NCI-H2196 (cell line): Measurements from ENCODE around the gene CAV2.

ENCODE experiments used
- DNase-seq: peaks from one replicate; lab custom pipeline; 2025; ENCODE audit not compliant: unreplicated experiment; lab: John Stamatoyannopoulos, UW

CAV2 gene

DNA sequence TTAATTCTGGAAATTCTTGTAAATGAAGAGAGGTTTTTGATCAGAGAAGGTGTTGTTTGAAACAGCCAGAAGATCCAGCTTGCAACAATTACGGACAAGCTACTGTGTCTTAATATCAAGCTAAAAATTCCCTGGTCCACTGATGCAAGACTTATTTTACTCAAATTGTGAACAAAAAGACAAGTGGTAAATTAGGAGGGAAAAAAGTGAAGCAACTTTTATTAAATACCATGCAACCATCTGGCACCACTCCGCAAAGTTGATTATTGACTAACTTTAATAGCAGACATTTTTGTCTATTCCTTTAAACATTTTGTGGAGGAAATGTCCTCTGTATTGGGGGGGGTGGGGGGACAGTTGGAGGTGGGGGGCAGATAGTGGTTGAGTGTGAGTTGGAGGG lies 5.1 kb upstream of the CAV2 start:
- no peak for DNase-seq

DNA sequence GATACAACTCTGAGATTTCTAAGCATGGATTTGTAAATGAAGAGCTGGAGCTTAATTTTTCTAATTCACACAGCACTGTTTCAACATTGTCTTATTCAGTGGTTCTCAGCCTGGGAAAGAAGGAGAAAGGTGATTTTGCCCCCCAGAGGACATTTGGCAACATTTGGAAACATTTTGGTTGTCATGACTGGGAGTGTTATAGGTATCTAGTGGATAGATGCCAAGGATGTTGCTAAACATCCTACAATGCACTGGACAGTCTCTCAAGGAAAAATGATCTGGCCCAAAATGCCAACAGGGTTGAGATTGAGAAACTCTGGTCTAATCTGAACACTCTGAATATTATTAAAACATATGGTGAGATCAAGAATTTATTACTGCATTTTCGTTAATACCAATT lies 3.8 kb upstream of the CAV2 start:
- no peak for DNase-seq

DNA sequence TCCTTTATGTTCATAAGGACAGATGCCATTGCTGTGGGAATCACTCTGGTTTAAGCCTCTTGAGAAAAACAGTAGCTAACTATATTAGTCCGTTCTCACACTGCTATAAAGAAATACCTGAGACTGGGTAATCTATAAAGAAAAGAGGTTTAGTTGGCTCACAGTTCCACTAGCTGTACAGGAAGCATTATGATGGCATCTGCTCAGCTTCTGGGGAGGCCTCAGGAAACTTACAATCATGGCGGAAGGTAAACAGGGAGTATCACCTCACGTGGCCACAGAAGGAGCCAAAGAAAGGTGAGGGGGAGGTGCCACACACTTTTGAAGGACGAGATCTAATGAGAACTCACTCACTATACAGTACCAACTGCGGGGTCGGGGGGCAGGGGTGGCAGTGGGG lies 2.9 kb upstream of the CAV2 start:
- no peak for DNase-seq

DNA sequence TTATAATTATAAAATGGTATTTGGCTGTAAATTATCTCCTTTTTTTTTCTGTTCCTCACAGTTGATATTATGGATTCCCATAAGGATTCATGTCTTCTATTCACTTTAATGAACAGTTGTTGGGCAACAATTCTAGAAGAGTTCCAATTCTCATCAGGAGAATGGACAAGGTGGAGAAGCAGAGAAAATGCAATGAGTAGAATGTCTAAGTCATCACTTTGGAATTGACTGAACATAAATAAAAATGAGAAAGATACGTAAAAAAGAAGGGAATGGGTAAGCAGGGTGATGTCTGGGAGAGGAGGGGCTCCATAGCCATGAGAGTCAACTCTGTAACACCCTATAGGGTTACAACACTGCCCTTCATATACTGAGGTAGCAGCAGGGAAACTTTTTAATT lies 1.8 kb upstream of the CAV2 start:
- no peak for DNase-seq

DNA sequence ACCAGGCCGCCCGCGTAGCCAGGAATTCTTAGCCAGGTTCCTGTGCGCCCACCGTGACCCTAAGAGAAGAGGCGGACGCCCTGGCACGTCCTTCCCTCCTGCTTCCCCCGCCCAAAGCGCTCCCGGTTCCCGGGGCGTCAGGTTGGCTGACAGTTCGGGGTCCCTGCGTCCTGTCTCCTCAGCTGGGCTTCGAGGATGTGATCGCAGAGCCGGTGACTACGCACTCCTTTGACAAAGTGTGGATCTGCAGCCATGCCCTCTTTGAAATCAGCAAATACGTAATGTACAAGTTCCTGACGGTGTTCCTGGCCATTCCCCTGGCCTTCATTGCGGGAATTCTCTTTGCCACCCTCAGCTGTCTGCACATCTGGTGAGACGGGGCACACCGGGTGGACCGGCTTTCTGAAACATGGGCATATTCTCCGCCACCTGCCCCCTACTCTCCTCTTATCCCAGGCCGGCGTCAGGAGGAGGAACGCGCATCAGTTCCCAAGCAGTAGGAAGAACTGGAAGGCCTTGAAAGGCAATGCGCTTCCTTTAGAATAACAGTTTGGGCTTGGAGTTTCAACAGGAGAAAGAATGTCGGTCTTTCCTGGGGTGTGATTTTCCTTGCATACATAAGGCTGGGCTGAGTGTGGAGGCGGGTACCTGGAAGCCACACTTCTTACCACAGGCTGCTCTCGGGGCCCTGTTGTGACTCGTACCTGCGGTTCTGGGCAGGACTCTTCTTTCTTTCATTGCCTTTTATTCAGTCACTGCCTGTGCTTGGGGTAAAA lies 728 bp downstream of the CAV2 start:
- DNase-seq, result no peak

DNA sequence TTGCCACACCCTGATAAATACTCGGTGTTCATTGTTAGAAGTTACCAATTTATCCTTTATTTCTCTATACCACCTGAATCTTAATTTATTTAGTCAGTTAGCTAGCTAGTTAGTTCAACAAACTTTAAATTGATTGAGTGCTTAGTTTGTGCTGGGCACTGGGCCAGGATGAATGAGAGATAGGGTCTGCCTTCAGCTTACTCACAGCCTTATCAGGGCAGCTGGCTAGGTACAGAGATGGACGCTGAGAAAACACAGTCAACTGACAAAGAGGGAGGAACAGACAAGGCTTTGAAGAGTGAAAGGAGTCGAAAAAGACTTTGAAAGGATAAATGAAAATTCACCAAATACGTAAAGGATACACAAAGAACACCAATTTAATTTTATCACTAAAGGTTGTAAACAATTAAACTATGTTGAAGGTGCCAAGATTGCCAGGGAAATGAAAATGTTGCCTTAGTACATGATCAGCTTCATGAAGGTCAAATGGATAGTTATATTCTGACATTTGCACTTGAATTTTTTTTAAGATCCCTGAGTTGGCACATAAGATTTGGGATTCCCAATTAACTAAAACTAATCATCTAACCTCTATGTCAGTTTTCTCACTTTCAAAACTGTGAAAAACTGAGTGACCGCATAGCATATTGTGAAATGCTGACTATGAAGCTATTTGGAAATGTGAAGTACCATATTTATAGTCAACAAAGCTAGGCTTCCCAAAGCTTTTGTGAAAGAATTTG lies 2.1 kb downstream of the CAV2 start:
- DNase-seq, result no peak

DNA sequence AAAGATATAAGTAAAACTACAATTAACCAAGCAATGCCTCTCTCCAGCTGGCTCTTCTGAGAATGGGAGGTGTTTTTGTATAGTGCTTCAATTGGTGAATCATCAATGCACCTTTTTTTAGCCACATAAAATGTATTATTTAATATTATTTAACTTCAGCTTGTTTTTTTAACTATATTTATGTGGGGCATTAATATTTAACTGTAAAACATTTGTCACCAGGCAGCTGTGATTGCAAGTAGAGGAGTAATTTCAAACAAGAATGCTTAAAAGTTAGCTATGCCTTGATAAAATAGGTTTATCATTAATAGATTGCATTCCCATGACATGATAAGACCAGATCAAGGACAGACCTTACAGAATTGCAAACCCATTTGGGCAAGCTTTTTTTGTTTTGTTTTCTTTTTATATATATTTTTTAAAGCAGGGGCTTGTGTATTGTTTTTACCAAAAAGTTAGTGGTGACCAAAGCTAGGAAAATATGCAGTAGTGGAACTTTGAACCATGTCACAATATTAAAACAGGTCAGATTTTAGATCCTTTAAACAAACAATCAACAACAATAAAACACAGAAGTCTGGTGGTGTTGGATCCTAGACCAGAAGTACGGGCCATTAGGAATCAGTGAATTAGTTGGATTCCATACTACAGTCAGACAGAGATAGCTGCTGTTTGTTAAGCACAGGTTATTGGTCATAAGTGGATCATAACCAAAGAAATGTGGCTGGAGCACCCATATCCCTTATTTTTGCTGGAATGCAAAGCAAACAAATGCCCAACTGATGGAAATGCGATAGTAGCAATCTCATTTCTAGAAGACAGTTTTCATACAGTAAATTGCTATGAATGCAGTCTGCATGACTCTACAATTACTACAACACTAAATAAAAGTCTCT lies 2.9 kb downstream of the CAV2 start:
- no peak for DNase-seq

DNA sequence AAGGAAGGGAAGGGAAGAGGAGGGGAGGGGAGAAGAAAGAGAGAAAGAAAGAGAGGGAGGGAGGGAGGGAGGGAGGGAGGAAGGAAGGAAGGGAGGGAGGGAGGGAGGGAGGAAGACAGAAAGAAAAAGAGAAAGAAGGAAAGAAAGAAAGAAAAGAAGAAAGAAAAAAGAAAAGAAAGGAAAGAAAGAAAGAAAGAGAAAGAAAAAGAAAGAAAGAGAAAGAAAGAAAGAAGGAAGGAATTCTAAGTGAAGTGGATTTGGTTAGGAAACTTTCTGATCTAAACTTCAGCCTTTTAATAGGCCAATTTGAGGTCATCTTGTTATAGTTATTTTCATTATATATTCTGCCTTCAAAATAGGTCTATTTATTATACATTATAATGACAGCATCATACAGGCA lies 4.3 kb downstream of the CAV2 start:
- DNase-seq, result no peak

DNA sequence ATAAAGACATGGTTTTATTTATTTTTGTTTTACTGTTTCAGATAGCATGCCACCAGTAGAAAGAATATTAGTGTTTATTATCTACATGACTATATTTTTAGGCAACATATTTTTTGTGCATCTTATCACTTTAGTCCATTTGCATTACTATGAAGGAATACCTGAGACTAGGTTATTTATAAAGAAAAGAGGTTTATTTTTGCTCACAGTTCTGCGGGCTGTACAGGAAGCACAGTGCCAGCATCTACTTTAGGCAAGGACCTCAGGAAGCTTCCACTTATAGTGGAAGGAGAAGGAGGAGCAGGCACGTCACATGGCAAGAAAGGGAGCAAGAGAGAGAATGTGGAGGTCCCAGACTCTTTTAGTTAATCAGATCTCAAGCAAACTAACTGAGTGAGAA lies 5.7 kb downstream of the CAV2 start:
- no peak for DNase-seq

DNA sequence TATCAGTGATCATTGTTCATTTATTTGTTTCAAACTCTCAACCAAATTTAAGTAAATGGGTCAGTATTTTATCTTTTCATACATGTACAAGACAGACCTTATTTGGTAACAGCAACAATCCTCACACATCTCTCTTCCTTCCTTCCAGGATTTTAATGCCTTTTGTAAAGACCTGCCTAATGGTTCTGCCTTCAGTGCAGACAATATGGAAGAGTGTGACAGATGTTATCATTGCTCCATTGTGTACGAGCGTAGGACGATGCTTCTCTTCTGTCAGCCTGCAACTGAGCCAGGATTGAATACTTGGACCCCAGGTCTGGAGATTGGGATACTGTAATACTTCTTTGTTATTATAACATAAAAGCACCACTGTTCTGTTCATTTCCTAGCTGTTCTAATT lies 6.3 kb downstream of the CAV2 start:
- DNase-seq, result no peak

DNA sequence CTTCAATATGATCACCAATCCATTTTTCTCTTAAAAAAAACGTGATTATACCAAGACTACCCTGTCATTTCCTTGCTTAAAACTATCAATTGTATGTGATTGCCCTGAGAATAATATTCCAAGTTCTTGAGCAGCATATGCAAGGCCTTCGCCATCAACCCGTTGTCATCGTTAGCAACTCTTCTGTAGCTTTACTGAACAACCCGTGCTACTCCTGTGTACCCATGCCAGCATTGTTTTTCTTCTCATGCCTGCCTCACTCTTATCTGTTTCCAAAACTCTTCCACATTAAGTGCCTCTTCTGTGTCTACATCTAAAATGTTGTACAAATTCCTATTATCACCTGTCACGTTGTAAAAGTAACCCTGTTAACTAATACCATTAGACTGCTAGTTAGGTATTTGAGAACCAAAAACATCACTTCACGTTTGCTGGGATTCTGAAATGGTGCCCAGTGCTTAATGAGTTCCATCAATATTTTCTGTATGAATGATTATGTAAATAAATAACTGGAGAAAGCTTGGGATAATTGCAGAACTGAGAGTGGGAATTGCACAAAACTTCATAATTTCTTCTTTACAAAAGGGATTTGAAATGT lies 10.5 kb downstream of the CAV2 start:
- no peak for DNase-seq

DNA sequence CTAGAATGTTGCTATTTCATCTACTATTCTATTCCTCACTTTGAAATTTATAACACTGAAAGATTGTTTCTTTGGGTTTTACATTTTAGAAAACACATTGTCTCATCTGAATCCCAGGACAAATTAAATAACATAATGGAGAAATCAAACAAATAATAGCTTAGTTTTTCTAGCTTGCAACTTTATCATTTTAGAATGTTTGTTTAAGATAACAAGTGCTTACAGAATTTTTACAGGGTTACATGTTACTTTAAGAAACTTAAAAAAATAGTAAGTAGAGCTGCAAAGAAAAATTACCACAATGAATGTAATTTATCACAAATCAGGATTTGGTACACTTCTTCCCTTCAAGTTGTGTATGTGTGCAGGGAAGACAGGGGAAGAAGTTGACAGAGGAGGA lies 11.3 kb downstream of the CAV2 start:
- DNase-seq, result no peak

DNA sequence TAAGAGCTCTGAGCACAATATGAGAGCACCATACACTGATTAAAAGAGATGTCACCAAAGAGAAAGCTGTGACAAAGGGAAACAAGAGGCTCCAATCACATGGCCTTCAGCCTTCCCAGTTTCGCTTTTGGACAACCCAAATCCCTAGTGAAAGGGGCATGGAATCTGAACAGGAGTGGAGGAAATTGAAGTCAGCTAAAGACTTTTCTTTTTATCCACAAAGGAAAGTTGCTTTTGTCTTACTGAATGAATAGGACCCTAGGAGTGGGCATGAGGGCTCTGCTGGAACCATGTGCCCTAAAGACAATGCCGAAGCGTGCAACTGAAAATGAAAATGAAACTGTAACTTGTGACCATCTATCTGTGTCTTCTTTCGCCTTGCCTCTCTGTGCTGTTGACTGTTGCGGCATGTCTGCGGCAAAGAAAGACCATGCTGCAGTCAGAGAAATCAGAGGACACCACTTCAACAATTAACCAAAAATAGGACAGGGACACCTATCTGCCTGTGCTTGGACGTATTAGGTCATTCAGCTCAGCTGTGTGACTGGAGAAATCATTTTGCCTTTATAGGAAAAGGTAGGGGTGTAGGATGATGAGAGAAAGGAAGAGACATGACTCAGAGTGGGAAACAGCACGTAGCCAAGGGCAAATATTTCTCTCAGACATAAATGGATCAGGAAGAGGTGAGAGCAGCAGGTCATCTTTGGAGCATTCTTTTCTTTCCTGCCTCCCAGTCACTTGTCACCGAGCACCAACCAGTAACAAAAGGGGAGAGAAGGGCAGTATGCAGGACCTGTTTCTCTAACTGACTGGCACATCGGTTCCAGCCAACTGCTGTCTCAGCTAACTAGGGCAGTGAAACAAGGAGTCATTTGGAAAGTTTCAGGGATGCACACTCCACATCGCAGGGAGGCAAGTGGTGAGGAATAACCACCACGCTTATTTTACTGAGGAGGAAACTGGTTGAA lies 12.3 kb downstream of the CAV2 start:
- peak; percentile 4 for DNase-seq

DNA sequence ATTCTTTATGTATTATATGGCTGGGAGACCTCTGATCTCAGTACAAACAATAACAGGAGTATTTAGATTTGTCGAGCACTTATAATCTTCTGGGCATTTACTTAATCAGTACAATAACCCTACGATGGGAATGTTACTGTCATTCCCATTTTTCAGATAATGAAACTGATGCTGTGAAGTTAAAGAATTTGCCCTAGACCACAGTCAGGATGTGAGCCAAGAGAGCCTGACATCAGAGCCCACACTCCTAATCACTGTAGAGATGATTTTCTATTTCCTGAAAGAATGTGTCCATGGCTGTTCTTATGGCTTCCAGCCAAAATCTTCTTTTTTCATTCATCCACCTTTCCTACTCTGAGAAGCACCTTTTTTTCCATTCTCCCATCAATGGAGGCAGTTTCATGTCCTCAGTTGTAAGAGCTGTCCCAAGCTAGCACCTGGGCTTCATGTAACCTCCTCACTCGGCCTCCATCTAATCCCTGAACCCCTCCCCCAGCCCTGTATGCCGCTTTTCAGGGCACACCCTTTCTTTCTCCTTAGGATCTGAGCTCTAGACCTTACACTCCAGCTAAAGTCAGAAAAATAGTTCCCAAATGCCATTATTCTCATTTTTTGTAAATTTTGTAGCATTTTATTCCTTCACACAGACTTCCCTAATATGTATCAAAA lies 13.1 kb downstream of the CAV2 start:
- DNase-seq, result no peak

DNA sequence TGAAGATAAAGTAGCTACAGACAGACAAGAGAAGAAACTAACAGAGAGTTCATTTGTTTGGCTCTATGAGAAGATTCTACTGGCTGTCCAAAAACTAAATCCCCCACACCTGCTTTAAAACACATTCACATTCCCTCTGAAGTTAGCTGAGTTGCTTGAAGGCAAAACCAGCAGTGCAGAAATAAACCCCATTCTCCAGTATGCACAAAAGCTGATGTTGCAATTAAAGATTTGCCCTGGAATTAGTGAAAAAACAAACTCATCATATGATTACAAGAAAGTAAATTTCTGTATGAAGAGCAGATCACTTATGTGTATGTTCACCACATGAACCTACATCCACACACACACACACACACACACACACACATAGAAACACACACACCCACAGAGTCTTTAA lies 16.0 kb downstream of the CAV2 start:
- no peak for DNase-seq

DNA sequence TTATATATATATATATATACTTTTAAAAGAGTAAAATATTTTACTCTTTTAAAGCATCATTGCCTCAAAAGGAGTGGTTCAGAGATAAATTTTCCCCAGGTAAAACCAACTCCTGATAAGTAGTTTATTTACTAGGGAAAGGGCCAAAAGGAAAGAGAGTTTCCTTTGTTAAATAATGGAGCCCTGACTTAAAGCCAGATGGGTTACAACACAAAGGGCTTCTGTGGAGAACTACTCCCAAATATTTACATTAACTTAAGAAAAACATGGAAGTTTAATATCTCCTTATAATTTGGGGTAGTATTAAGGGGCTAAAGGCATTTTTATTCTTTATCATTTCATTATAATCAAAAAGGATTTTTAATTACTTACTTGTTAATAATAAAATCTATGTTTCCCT lies 16.8 kb downstream of the CAV2 start:
- DNase-seq, result no peak

DNA sequence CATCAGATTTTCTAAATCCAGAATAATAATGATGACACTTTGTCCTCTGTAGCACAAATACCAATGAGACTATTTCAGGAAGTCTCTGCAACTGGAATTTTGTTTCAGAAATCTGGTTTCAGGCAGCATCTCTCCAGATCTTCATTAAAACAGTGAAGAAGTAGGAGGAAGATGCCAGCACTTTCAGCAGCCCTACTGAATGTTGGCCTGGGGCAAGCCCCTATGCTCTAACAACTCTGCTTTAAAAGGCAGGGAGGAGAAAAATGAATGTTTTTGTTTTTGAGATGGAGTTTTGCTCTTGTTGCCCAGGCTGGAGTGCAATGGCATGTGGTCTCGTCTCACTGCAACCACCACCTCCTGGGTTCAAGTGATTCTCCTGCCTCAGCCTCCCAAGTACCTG lies 18.1 kb downstream of the CAV2 start:
- DNase-seq, result no peak

DNA sequence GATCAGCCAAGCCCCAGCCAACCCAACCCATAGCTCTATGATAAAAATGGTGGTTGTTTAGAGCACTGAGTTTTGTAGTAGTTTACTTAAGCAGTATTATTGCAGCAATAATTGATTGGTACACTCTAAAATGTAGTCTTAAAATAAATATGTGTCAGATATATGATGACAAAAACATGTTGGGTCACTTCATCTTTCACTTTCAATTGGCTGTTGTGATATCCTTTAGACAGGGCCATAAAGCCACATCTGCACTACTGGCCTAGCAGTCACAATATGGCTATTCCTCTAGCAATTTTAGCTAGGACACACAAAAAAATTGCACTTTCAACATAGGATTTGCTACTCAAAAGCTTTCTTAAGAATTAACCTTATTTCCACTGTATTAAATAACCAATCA lies 19.4 kb downstream of the CAV2 start:
- no peak for DNase-seq

DNA sequence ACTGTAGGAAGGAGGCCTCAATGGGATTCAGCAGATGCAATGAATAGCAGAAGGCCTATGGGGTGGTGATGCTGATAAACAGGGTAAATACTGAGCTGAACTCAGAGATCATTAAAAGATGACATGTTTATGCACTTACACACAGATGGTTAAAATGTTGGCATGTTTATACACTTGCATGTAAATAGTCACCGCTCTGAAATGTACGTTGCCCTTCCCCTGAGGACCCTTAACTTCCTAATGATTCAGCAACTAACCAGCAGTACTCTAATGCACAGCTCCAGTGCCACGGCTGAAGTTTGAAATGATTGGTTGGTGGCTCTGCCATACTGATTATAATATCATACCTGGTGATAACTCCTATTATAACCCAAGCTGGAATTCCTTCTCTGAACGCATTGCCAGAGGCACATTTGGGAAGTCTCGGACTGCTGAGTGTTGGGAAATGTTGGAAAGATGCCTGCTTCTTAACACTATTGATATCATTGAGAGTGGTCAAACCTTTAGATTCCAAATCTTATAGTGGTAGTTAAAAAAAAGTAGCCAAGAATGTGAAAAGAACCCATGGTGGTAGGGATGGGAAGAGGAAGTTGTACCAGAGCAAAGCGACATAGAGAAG lies 21.6 kb downstream of the CAV2 start:
- DNase-seq, result no peak
